ENCODE results near the gene PELI2. TPM values are rescaled to one million over a fixed set of nuclear protein-coding genes. Genes with fewer than 3 reads are reported as not detected.

Gene PELI2
- total RNA-seq, 1 donor from 2014 or later, result 33.7 TPM

- H3K27me3 Mint-ChIP-seq, result peaks cover 7% of the 10 kb centered on the region
- H3K27ac Mint-ChIP-seq, result no peak overlapping the region
- no peaks in the 10 kb centered on the region for H3K9me3 Mint-ChIP-seq
- no peak for TF ChIP-seq CTCF (conservative IDR thresholded peaks at IDR 0.05)
- DNase-seq (ENCODE audit: extremely low spot score, unreplicated experiment), result no peak
- H3K4me1 Mint-ChIP-seq (ENCODE audit: unreplicated experiment), result peaks cover 59% of the 10 kb centered on the region
- H3K4me3 Mint-ChIP-seq, result no peak overlapping the region
- H3K36me3 Mint-ChIP-seq, result no peaks in the 10 kb centered on the region
Measured at GRCh38 chr14:56125772-56126636, 7.8 kb downstream of the PELI2 start.

- peaks cover 61% of the 10 kb centered on the region for H3K4me1 Mint-ChIP-seq (ENCODE audit: unreplicated experiment)
- DNase-seq (ENCODE audit: extremely low spot score, unreplicated experiment), result no peak
- H3K4me3 Mint-ChIP-seq, result no peak overlapping the region
- no peak for TF ChIP-seq CTCF (conservative IDR thresholded peaks at IDR 0.05)
- no peaks in the 10 kb centered on the region for H3K36me3 Mint-ChIP-seq
- no peaks in the 10 kb centered on the region for H3K9me3 Mint-ChIP-seq
- peaks cover 3% of the 10 kb centered on the region for H3K27me3 Mint-ChIP-seq
- no peak overlapping the region for H3K27ac Mint-ChIP-seq
Measured at GRCh38 chr14:56126637-56126913, 8.4 kb downstream of the PELI2 start.

GRCh38 chr14:56127156-56127555 lies 8.9 kb downstream of the PELI2 start:
- TF ChIP-seq CTCF (conservative IDR thresholded peaks at IDR 0.05), result no peak
- Mint-ChIP-seq H3K4me3 (no peak overlapping the region), H3K9me3 (no peaks in the 10 kb centered on the region), H3K27ac (no peak overlapping the region), H3K36me3 (no peaks in the 10 kb centered on the region), H3K27me3 (no peaks in the 10 kb centered on the region), H3K4me1 (ENCODE audit: unreplicated experiment) (peaks cover 62% of the 10 kb centered on the region)
- no peak for DNase-seq (ENCODE audit: extremely low spot score, unreplicated experiment)

- Mint-ChIP-seq H3K4me1 (ENCODE audit: unreplicated experiment) (peaks cover 61% of the 10 kb centered on the region), H3K27me3 (no peaks in the 10 kb centered on the region), H3K27ac (no peak overlapping the region), H3K36me3 (no peaks in the 10 kb centered on the region), H3K9me3 (no peaks in the 10 kb centered on the region), H3K4me3 (no peak overlapping the region)
- TF ChIP-seq CTCF (conservative IDR thresholded peaks at IDR 0.05), result no peak
- DNase-seq (ENCODE audit: extremely low spot score, unreplicated experiment), result no peak
Measured at GRCh38 chr14:56129092-56129491, 10.9 kb downstream of the PELI2 start.

- Mint-ChIP-seq H3K36me3 (no peaks in the 10 kb centered on the region), H3K27ac (no peak overlapping the region), H3K4me1 (ENCODE audit: unreplicated experiment) (peaks cover 58% of the 10 kb centered on the region), H3K9me3 (no peaks in the 10 kb centered on the region), H3K27me3 (no peaks in the 10 kb centered on the region), H3K4me3 (peak overlapping the region; percentile 40)
- TF ChIP-seq CTCF (conservative IDR thresholded peaks at IDR 0.05), result no peak
- no peak for DNase-seq (ENCODE audit: extremely low spot score, unreplicated experiment)
Measured at GRCh38 chr14:56129933-56130332, 11.7 kb downstream of the PELI2 start.

Data from type B pancreatic cell (in vitro differentiated cells).